HG02571 (cell line): ENCODE results near the gene EYA4.

Source experiments
- ATAC-seq: cut with Tn5 transposase; IDR thresholded peaks from one replicate; pipeline ENCODE4 v1.9.1; 2021; ENCODE audit warnings: mild to moderate bottlenecking, moderate library complexity; ENCODE audit not compliant: unreplicated experiment

EYA4 gene

DNA sequence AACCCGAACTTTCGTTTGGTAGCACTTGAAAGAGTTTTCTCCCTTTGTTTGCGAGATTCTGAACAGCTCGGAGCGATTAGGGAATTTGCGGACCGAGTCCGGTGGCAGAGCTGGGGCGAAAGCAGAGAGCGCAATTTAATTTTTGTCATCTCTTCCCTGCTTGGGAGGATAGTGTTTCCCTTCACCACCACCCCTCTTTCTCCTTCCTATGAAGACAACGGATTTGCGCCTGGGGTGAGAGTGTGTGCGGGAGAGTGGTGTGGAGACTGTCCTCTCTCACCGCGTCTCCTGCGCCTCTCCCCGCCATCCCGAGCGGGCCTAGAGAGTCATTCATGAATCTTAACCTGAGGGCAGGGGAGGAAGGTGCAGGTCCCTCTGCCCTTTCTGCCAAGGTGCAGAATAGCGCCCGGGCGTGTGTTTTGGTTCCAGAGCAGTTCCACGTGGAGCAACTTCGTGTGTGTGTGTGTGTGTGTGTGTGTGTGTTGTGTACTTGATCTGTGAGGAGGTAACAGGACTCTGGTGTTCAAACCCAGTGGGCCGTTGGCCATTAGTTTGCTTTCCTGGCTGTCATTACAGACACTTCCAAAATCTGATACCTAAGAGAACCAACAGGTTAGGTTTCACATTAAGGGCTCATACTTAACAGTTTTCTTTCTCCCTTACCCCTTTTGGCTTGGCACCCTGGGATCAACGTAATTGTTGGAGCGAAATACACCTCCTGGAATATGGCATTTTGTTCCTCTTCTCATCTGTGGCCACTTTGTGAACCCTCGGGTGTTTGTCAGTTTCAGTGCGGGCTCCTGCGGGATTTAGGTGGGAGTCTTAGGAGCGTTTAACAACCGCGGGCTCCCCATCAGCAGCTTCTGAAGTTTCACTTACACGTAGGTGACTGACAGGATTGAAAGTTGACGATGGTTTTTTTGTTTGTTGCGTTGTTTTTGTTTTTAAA, 1.8 kb downstream of the EYA4 start:
- no peak for ATAC-seq

DNA sequence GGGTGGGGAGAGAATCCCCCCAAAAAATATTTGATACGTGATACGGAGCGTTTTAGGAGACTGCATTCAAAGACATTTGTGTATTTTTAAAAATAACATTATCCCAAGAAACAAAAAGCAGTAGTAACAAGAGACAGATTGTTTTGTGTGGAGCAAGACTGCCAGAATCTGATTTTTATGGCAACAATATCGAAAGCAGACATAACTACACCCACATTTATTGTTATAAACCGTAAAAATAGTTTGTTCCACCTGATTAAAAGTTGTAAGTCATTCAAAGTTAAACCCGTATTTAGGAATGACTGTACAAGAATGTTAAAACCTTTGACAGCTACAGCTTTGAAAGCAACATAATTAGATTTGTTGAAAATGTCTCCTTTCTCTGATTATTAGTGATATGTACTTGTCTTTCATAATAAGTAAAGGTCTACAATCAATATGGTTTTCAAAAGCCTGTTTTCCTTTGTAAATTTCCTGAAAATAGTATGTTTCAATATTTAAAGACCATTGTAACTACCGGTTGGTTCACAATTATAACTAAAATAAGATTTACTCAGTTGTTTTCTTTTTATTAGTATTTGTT, 2.7 kb downstream of the EYA4 start:
- ATAC-seq, result no peak

DNA sequence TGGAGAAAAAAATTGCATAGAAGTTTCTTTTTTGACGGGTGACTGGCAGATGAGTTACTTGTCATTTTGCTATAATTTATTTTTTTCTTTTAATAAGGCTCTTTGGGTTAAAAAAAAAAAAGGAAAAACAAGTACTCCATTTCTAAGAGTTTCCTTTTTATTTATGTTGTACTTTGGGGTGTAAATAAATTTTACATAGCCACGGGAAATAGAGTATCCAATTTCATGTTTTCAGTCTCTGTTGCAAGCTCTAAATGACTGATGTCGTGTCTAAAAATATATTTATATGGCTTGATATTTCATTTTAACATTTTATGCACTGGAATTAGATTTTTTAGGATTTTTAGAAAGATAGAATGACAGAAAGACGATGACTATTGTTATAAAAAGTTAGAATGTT, 3.4 kb downstream of the EYA4 start:
- ATAC-seq, result no peak

DNA sequence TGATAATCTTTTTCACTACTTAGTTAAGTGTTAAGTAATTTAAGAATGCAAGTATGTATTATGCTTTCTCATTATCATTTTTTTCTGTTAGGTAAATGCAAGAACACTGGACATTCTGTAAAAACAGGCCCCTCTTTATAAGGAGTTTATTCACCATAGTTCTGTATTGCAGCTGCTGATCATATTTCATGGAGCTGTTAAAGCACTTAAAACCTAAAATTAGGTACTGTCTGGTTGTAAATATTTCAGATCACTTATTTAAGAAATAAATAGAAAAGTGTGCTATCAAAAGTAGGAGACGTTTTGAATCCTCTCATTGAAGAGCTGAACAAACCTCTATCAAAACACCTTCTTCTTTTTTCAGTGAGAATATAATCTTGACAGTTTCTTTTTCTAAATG, 3.9 kb downstream of the EYA4 start:
- ATAC-seq, result no peak

DNA sequence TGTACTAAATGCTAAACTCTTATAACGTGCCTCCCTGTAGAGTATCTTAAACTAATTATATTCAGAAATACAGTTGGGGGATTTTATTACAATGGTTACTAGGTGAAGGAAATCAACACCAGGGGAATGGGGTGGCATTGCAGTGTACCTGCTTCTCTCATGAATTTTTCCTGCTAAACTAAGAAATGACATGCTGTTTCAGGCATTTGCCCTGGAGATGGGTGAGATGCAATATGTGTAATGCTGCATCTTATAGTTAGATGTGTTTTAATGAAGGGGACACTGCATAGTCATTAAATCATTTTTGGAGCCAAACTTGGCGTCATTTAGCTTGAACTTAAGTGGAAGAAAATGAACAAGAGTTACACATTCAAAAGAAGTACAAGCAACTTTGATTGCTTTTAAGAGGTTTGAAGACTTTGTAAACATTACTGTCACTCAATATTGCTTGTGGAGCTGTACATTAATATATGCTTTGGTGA, 4.3 kb downstream of the EYA4 start:
- no peak for ATAC-seq

DNA sequence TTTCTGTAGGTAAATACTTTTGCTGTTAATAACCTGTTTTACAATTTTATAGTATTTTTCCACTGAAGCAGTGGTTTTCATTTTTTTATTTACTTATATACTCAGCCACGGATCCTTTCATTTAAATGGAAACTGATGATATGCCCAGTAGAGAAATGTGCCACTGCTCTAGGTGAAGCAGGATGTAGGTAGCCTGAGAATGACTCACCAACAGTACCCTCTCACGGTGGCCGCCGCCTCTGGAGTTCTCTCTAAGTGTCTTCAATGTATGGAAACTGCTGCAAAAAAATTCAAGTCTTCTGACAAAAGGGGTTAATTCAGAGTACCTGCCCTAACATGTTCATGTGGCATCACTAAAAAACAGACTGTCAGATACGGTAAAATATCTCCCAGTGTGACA, 6.4 kb downstream of the EYA4 start:
- ATAC-seq, result no peak

DNA sequence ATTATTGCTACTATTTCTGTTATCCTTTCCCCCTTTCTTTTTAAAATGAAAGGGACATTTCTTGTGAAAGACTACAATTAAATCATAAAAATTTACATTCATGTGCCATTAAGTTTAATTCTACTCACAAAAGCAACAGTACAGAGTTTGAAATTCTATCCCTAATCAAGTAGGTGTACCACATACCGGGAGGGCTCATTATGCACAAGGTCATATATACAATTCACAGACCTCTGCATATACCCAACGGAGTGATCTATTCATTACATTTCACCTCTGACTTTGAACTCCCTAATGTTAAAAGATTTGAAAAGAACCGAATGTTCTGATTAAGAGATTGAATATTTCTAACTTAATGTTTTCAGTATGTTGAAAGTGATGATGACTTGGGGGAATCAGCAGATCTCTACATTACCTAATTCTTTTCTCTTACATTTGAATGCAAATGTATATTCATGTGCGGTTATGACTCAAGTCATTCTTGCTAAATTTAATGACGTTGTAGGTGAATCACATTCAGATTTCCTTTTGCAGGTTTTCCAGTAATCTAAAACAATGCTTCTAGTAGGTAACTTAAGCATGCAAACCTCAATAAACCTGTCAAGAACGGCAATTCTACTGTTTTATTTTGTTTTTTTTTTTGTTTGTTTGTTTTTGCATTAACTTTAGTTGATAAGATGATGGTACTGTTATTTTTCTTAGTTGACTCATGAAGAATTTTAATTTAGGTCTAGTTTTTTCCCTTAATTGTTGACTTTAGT, 7.3 kb downstream of the EYA4 start:
- ATAC-seq, result no peak

DNA sequence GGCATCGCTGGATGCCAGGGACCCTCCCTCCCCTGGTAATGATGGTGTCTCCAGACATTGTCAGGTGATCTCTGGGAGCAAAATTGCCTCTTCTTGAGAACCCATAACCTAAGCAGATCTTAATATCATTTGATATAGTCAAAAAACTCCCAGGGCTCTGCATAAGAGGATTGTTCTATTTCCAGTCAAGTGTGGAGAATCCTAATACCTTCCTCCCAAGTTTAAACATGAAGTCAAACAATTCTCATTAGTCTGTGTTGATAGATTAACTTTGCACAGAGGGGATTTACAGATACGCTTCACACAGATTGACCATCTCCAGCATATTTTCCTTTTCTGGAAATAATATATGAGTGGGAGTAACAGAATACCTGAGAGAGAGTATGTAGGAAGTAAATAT, 10.5 kb downstream of the EYA4 start:
- ATAC-seq, result no peak

DNA sequence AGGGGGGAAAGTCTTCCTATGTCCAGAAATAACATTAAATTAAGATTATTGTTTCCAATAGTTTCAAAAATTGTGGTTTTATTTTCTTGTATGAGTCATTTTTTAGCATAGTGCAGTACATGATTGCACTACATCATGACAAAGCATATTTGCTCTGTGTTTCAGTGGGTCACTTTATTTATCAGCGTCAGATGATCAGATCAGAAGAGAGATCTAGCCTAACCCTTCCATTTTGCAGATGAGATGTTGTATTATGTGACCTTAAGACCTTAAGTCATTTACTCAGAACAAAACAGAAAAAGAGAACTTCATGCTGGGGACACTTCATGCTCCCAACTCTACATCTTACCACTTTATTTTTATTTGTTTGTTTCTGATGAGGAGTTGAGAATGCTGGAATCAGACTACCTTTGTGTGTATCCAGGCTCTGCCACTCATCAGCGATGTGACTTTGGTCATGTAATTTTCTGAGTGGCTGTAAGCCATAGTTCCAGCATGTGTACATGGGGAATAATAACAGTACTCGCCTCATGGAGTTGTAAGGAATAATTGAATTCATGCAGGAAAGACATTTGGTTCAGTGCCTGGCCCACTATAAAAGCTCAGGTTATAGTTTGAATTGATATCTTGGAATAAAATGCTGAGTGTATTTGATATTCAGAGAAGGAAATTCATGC, 13.5 kb downstream of the EYA4 start:
- no peak for ATAC-seq

DNA sequence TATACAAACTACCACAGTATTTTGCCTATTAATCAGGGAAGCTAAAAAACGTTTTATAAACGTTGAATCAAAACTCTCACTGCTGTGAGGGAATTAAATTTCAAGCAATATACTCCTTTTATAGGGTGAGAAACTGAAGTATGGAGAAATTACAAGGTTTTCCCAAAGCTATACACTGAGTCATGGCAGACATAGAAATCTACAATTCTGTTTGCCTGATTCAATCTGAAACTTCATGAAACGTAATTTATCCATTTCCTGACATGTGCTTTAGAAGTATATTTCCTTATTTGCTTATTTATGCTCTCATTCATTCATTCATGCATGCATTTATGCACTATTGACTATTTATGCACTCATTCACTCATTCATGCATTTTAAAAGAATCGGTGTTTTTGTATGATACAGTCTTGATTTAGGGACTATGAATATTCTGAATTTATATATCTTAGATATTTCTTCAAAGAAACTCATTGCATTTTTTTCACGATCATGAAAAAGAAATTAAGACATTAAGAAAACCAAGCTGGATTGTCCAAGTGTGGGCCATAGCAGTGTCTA, 16.5 kb downstream of the EYA4 start:
- no peak for ATAC-seq

DNA sequence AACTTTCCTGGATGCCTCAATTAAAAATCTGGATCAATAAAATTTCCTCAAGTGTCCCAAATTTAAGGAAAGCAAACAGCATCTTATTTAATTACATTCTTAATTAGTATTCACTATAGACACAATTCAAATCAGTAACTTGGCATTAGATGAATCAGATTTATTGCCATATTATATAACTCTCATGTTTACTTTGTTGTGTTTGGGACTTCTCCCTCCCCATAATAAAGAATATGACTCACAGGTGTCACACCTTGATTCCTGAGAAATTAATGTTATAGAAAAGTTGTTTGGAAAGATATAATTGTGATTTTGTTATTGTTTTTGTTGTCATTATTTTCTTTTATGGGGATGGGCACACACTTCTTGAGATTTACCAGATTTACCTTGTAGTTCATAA, 18.4 kb downstream of the EYA4 start:
- no peak for ATAC-seq

DNA sequence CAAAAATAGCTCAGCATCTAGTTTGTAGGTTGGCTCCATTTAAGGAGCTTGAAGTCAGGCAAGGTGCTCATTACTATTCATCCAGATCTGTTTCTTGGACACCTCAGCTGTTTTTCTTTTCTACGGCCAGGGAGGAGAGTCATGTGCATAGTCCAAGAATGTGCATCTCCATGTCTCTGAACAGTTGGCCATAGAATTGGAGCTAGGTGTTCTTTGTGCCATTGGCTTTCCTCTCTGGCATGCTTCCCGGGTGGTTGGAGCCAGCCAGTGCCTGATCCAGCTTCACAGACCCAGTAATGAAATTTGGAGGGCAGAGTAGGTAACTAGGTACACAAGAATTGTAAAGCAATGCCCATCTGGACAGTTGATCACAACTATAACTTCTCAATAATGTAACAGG, 21.6 kb downstream of the EYA4 start:
- ATAC-seq, result no peak

DNA sequence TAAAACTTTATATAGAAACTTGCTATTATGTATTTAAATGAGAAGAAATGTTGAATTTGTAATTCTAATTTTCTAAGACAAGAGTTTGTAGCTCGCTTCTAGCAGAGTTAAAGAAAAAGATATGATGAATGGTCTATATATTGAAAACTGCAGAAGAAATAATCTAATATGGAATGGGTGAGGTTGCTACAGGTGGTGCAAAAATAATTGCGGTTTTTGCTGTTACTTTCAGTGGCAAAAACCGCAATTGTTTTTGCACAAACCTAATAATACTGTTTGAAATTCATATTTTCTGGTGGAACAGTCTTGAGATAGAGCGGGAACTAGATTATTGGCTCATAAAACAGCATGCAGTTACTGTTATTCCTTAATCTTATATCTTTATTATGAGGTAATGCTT, 23.9 kb downstream of the EYA4 start:
- ATAC-seq, result no peak

DNA sequence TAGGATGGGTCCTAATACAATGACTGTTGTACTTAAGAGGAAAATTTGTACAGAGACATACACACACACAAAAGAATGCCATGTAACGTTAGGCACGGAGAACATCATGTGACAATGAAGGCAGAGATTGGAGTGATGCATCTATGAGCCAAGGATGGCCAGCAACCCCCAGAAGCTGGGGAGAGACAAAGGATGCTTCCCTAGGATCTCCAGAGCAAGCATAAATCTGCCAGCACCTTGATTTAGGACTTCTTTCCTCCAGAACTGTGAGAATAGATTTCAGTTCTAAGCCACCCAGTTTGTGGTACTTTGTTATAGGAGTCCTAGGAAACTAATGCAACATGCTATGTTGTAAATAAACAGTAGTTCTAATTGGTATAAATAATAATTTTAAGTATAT, 25.0 kb downstream of the EYA4 start:
- no peak for ATAC-seq

DNA sequence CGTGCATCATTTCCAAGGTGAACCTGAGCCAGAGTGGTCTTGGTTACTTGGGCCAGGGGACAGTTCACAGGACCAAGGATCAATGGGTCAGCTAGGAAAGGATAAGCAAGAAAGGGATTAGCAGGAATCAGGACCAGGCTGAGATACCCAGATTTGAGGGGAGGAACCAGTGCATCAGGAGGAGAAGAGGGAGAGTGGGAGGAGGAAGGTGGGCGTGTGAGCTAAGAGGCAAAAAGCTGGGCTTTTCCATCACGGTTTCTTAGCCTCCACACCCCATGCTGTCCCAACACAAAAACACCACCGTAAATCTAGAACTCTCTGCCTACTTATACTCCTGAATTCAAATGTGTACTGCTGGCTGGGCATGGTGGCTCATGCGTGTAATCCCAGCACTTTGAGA, 27.5 kb downstream of the EYA4 start:
- ATAC-seq, result no peak

DNA sequence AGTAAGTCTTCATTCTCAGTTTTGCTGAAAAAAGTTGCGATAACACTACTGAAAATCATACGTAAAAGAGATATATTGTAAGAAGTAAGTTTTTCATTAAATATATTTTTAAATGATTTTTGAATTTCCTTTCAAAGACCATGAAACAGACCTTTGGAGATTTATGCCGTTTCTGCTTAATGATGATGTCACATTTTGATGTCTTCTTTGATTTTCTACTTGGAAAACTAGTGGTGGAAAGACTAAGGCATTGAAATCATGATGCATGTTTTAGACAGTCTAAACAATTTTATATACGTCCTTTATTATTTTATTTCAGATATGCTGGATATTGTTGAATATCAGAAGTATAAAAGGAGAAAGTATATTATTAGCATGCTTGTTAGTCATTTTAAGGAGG, 33.7 kb downstream of the EYA4 start:
- no peak for ATAC-seq

DNA sequence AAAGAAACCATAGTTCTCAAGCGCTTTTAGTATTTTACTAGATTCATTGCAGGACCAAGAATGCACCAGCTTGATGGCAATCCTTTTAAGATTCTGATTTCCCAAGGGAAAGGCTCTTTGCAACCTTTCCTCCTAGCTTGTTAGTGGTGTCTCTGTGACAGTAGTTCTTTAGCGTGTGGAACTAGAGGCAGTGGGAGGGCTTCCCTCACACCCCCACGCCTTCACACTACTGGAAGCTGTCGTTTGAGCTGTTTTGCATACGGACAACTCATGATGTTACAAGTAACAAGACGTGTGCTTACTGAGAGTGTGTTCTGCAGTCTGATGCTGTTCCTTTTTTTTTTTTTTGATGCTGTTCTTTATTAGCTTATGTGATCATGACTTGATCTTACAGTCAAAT, 34.1 kb downstream of the EYA4 start:
- ATAC-seq, result no peak

DNA sequence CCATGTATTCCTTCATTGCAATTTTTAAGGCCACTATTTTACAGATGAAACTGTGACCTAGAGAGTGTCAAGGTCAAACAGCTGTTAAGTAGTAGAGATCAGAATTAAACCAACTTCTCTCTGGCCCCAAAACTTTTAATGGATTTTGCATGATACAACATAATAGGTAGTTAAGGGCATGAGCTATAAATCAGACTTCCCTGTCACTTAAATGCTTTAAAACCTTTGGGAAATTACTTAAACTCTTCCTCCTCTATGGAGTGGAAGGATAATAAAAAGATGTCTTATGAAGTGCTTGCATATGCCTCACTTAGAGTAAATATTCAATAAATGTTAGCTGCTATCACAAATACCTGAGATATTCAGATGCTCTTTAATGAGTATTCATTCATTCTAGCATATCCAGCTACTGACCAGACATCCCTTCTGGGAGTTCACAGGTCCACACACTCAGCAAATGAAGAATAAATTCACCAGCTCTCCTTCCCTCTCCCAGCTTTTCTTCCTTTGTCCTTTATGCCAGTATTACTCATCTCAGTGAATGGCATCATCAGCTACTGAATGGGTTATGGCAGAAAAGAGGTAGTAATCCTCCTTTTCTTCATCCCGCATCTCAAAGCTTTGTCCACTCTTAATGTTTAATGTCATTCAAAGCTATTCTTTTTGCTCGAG, 36.2 kb downstream of the EYA4 start:
- ATAC-seq, result no peak

DNA sequence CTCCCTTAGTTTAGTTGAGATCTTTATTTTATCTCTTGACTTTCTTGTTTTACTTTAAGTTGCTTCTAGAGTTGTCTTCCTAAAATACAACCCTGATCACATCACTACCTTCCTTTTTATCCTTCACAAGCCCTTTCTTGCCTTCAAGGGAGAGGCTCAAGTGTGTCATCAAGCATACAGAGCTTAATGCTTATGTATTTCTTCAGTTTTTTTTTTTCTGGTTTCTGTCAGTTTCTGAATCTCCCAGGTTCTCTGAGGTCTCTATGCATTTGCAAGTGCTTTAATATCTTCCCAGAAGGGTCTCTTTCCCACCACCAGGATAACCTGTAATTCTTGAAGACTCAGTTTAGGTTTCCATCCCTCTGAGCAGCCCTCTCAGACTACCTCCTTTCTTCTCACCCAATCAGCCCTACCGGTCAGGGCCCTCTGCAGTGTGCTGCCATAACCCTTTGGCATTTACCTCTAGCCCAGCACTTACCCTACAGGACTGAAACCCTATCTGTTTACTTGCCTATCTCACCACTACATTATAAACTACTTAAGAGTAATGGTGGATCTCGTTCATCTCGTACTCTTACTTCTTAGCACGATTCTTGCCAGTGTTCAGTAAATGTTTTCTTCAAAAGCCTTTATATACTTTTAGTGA, 36.9 kb downstream of the EYA4 start:
- no peak for ATAC-seq

DNA sequence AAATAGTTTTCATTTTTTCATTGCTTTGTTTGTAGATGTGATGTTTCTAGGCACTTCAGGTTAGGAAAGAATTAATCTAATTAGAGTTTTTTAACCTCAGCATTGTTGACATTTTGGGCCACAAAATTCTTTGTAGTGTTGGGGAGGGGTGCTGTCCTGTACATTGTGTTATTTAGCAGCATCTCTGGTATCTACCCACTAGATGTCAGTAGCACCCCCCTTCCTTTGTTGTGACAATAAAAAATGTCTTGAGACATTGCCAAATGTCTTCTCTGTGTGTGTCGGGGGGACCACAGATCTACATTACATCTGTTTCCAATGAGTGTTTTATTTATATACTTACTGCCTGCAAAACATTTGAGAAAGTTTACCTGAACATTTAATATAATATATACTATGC, 45.6 kb downstream of the EYA4 start:
- no peak for ATAC-seq
